ENCODE measurements around the gene LIN7C. TPM values are rescaled to one million over a fixed set of nuclear protein-coding genes. Genes with fewer than 3 reads are reported as not detected.

The LIN7C gene
- polyA plus RNA-seq, 1 donor (not counting 4 experiments of a cell fraction or from before 2014, with no cell fraction given), result 23.0 TPM

GRCh38 chr11:27540051-27540450 lies 33.5 kb upstream of the LIN7C start:
- no peaks in the 10 kb centered on the region for H3K36me3 ChIP-seq (ENCODE audit: control insufficient read depth in 2 of 2, extremely low read depth in 1 of 2, insufficient read depth in 2 of 2, low read length in 2 of 2)
- H3K4me2 ChIP-seq (ENCODE audit: control insufficient read depth, extremely low read depth, insufficient read depth, low read depth, low read length), result no peak overlapping the region
- no peak for FAIRE-seq
- H3K9ac ChIP-seq (ENCODE audit: control insufficient read depth, extremely low read depth, insufficient read depth, low read length), result no peak overlapping the region
- H3K9me1 ChIP-seq (ENCODE audit: control insufficient read depth, extremely low read depth, insufficient read depth, low read length), result no peaks in the 10 kb centered on the region
- H3K27ac ChIP-seq (ENCODE audit: control insufficient read depth, insufficient read depth, low read length), result no peak overlapping the region
- dilution Hi-C loops (cut with MboI; ENCODE audit: extremely low pct_ligation_motif_present, low sequenced_read_pairs), result no loop called here
- no peak overlapping the region for H3K4me3 ChIP-seq (ENCODE audit: control insufficient read depth in 2 of 3, extremely low read depth in 1 of 3, insufficient read depth in 2 of 3, low read depth in 1 of 3, low read length in 3 of 3)
- H4K20me1 ChIP-seq (ENCODE audit: control insufficient read depth, extremely low read depth, insufficient read depth, low read length), result no peaks in the 10 kb centered on the region
- no peaks in the 10 kb centered on the region for H3K79me2 ChIP-seq (ENCODE audit: control insufficient read depth, insufficient read depth, low read length)
- DNase-seq (ENCODE audit: low read depth, low spot score), result no peak
- no peak overlapping the region for H2AFZ ChIP-seq (ENCODE audit: control insufficient read depth, low read length)
- TF ChIP-seq CTCF (optimal IDR thresholded peaks at IDR 0.05 in 1 of 3, IDR thresholded peaks at IDR 0.05 in 1 of 3, conservative IDR thresholded peaks at IDR 0.05 in 1 of 3; ENCODE audit: extremely low read depth in 1 of 3, insufficient read depth in 2 of 3, low read length in 3 of 3), result no peak
- no peak for TF ChIP-seq EZH2 (IDR thresholded peaks at IDR 0.05; ENCODE audit: low read length)
- no peaks in the 10 kb centered on the region for H3K27me3 ChIP-seq (ENCODE audit: control insufficient read depth, extremely low read depth, insufficient read depth, low read length)
- H3K9me3 ChIP-seq (ENCODE audit: control insufficient read depth, low read depth, low read length), result no peaks in the 10 kb centered on the region
- no peaks in the 10 kb centered on the region for H3K4me1 ChIP-seq (ENCODE audit: control insufficient read depth, extremely low read depth, insufficient read depth, low read length)

- Histone ChIP-seq H2AFZ (ENCODE audit: control insufficient read depth, low read length) (no peak overlapping the region), H3K4me3 (ENCODE audit: control insufficient read depth in 2 of 3, extremely low read depth in 1 of 3, insufficient read depth in 2 of 3, low read depth in 1 of 3, low read length in 3 of 3) (no peak overlapping the region), H3K9me3 (ENCODE audit: control insufficient read depth, low read depth, low read length) (no peaks in the 10 kb centered on the region), H3K9ac (ENCODE audit: control insufficient read depth, extremely low read depth, insufficient read depth, low read length) (no peak overlapping the region), H4K20me1 (ENCODE audit: control insufficient read depth, extremely low read depth, insufficient read depth, low read length) (no peaks in the 10 kb centered on the region), H3K36me3 (ENCODE audit: control insufficient read depth in 2 of 2, extremely low read depth in 1 of 2, insufficient read depth in 2 of 2, low read length in 2 of 2) (no peaks in the 10 kb centered on the region), H3K4me1 (ENCODE audit: control insufficient read depth, extremely low read depth, insufficient read depth, low read length) (no peaks in the 10 kb centered on the region), H3K27me3 (ENCODE audit: control insufficient read depth, extremely low read depth, insufficient read depth, low read length) (no peaks in the 10 kb centered on the region), H3K27ac (ENCODE audit: control insufficient read depth, insufficient read depth, low read length) (no peak overlapping the region), H3K9me1 (ENCODE audit: control insufficient read depth, extremely low read depth, insufficient read depth, low read length) (no peaks in the 10 kb centered on the region), H3K4me2 (ENCODE audit: control insufficient read depth, extremely low read depth, insufficient read depth, low read depth, low read length) (no peak overlapping the region), H3K79me2 (ENCODE audit: control insufficient read depth, insufficient read depth, low read length) (no peaks in the 10 kb centered on the region)
- DNase-seq (ENCODE audit: low read depth, low spot score) (no peak), FAIRE-seq (no peak)
- dilution Hi-C loops (cut with MboI; ENCODE audit: extremely low pct_ligation_motif_present, low sequenced_read_pairs), result no loop called here
- TF ChIP-seq CTCF (optimal IDR thresholded peaks at IDR 0.05 in 1 of 3, IDR thresholded peaks at IDR 0.05 in 1 of 3, conservative IDR thresholded peaks at IDR 0.05 in 1 of 3; ENCODE audit: extremely low read depth in 1 of 3, insufficient read depth in 2 of 3, low read length in 3 of 3) (no peak), EZH2 (IDR thresholded peaks at IDR 0.05; ENCODE audit: low read length) (no peak)
Measured at GRCh38 chr11:27535103-27535502, 28.5 kb upstream of the LIN7C start.

Data from keratinocyte (primary cell).